Nephron (organoid): Measurements from ENCODE around the gene GSAP.

Experiments
- H3K27ac Mint-ChIP-seq, 3 experiments: 2 replicates each; pipeline ENCODE4 v1.8.0; 2020; ENCODE audit warnings: mixed read lengths in 3 of 3, mild to moderate bottlenecking in 2 of 3, moderate library complexity in 1 of 3
- H3K27me3 Mint-ChIP-seq: 2 replicates; pipeline ENCODE4 v1.8.0; 2021; ENCODE audit warnings: low read depth, mild to moderate bottlenecking, moderate library complexity, mixed read lengths
- H3K36me3 Mint-ChIP-seq: 2 replicates; pipeline ENCODE4 v1.8.0; 2020; ENCODE audit warnings: low read depth, mixed read lengths
- H3K4me1 Mint-ChIP-seq: 2 replicates; pipeline ENCODE4 v1.8.0; 2020; ENCODE audit warnings: mixed read lengths
- H3K4me3 Mint-ChIP-seq, 3 experiments: 2 replicates each; pipeline ENCODE4 v1.8.0; 2020; ENCODE audit warnings: mild to moderate bottlenecking in 3 of 3, mixed read lengths in 3 of 3, moderate library complexity in 2 of 3
- H3K9me3 Mint-ChIP-seq: 2 replicates; pipeline ENCODE4 v1.8.0; 2020; ENCODE audit warnings: mixed read lengths
- CTCF ChIP-seq, 3 experiments: fragments of 200-600 bp; sonication (generic); IDR thresholded peaks; one replicate each; pipeline ENCODE4 v1.5.0; 2021; ENCODE audit warnings: antibody characterized with exemption in 3 of 3; ENCODE audit not compliant: unreplicated experiment in 3 of 3

The GSAP gene

GRCh38 chr7:77413128-77413527 is 3.0 kb downstream of the GSAP start:
- Mint-ChIP-seq H3K27me3 (peaks cover 47% of the 10 kb centered on the region), H3K9me3 (no peaks in the 10 kb centered on the region), H3K4me1 (peaks cover 10% of the 10 kb centered on the region), H3K36me3 (no peaks in the 10 kb centered on the region), H3K27ac (no peak overlapping the region), H3K4me3 (no peak overlapping the region)
- no peak for TF ChIP-seq CTCF (IDR thresholded peaks at IDR 0.05; ENCODE audit: unreplicated experiment in 3 of 3)

- H3K4me1 Mint-ChIP-seq = peaks cover 7% of the 10 kb centered on the region
- no peak overlapping the region for H3K27ac Mint-ChIP-seq
- no peak for TF ChIP-seq CTCF (IDR thresholded peaks at IDR 0.05; ENCODE audit: unreplicated experiment in 3 of 3)
- no peaks in the 10 kb centered on the region for H3K36me3 Mint-ChIP-seq
- H3K4me3 Mint-ChIP-seq = no peak overlapping the region
- peaks cover 27% of the 10 kb centered on the region for H3K27me3 Mint-ChIP-seq
- no peaks in the 10 kb centered on the region for H3K9me3 Mint-ChIP-seq
Measured at GRCh38 chr7:77409739-77410547, 6.2 kb downstream of the GSAP start.

DNA sequence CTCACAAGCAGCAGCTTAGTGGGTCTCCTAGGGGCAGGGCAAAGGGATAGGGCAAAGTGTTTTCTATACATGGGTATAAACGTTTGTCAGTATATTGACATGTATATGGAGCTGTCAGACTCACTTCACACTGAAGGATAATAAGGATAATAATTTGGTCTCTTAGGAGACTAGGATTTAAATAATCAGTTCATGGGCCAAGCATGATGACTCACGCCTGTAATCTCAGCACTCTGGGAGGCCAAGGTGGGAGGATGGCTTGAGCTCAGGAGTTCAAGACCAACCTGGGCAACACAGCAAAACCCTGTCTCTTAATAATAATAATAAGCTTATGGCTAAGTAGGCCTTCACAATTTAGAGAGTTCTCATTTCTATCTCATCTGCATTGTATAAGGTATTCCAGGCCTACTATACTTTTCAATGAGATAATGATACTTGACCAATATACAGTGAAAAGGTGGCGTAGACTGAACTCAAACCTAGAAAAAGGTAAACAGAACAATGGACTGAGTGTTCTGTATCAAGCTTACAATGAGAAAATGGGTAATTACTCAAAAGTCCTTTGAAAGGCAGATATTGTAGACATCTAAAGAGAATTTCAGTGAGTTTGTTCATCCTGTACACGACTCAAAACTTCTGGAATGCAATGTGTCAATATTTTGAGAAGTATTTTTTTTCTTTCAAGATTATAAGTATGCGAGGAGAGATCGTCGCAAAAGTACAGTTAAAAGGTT is 7.0 kb downstream of the GSAP start:
- no peak overlapping the region for H3K27ac Mint-ChIP-seq
- H3K4me1 Mint-ChIP-seq = peaks cover 4% of the 10 kb centered on the region
- H3K27me3 Mint-ChIP-seq = peaks cover 19% of the 10 kb centered on the region
- TF ChIP-seq CTCF (IDR thresholded peaks at IDR 0.05; ENCODE audit: unreplicated experiment in 3 of 3) = no peak
- H3K36me3 Mint-ChIP-seq = no peaks in the 10 kb centered on the region
- no peaks in the 10 kb centered on the region for H3K9me3 Mint-ChIP-seq
- H3K4me3 Mint-ChIP-seq = no peak overlapping the region

- no peaks in the 10 kb centered on the region for H3K9me3 Mint-ChIP-seq
- peaks cover 7% of the 10 kb centered on the region for H3K27me3 Mint-ChIP-seq
- H3K36me3 Mint-ChIP-seq = no peaks in the 10 kb centered on the region
- no peak overlapping the region for H3K4me3 Mint-ChIP-seq
- TF ChIP-seq CTCF (IDR thresholded peaks at IDR 0.05; ENCODE audit: unreplicated experiment in 3 of 3) = no peak
- no peaks in the 10 kb centered on the region for H3K4me1 Mint-ChIP-seq
- peak overlapping the region in 1 of 3 experiments; percentile 37 for H3K27ac Mint-ChIP-seq
Measured at GRCh38 chr7:77407906-77408305, 8.2 kb downstream of the GSAP start.

GRCh38 chr7:77406421-77406820 is 9.7 kb downstream of the GSAP start:
- TF ChIP-seq CTCF (IDR thresholded peaks at IDR 0.05; ENCODE audit: unreplicated experiment in 3 of 3) = no peak
- H3K36me3 Mint-ChIP-seq = no peaks in the 10 kb centered on the region
- no peaks in the 10 kb centered on the region for H3K4me1 Mint-ChIP-seq
- peak overlapping the region in 1 of 3 experiments; percentile 51 for H3K27ac Mint-ChIP-seq
- no peaks in the 10 kb centered on the region for H3K27me3 Mint-ChIP-seq
- no peak overlapping the region for H3K4me3 Mint-ChIP-seq
- H3K9me3 Mint-ChIP-seq = no peaks in the 10 kb centered on the region
